Ascending aorta (tissue), 2 donors: ENCODE data around the gene SNX11. TPM values are rescaled to one million over a fixed set of nuclear protein-coding genes. Genes with fewer than 3 reads are reported as not detected.
A peak's percentile ranks its signal among the peaks of the same experiment; 100 is the strongest.

Source experiments
- DNase-seq, 2 donors: peaks; one replicate each; pipeline ENCODE4 v3.0.0-alpha.2; 2019; ENCODE audit warnings: low spot score in 2 of 2
- H3K27ac ChIP-seq, 2 donors: fragments of 200-600 bp; sonication (generic); one replicate each; pipeline ENCODE4 v1.5.1; 2016 to 2017; ENCODE audit warnings: mild to moderate bottlenecking in 1 of 2
- H3K27me3 ChIP-seq: fragments of 200-600 bp; sonication (generic); one replicate; pipeline ENCODE4 v1.5.1; 2017
- H3K36me3 ChIP-seq, 2 donors: fragments of 200-600 bp; sonication (generic); one replicate each; pipeline ENCODE4 v1.5.1; 2016
- H3K4me1 ChIP-seq, 2 donors: fragments of 200-600 bp; sonication (generic); one replicate each; pipeline ENCODE4 v1.5.1; 2016 to 2017; ENCODE audit warnings: mild to moderate bottlenecking in 1 of 2
- H3K4me3 ChIP-seq, 2 donors: fragments of 200-600 bp; sonication (generic); one replicate each; pipeline ENCODE4 v1.5.1; 2016 to 2017; ENCODE audit warnings: mild to moderate bottlenecking in 1 of 2
- H3K9me3 ChIP-seq, 2 donors: fragments of 200-600 bp; sonication (generic); one replicate each; pipeline ENCODE4 v1.5.1; 2016
- CTCF ChIP-seq, 3 experiments: fragments of 200-600 bp in 2 of 3; fragments of 450-650 bp in 1 of 3; sonication (generic) in 2 of 3; IDR thresholded peaks; one replicate each; pipeline ENCODE4 v1.5.1; 2016 to 2019; ENCODE audit warnings: antibody characterized with exemption in 3 of 3, mild to moderate bottlenecking in 1 of 3, moderate library complexity in 1 of 3
- intact Hi-C: fragments of 100-400 bp; cut with DNase I; formaldehyde crosslinking; loops from one replicate; pipeline ENCODE4 v1.15.1; 2023
- total RNA-seq: library from RNA; depleted of rRNA; stranded (reverse); fragments of >200 nt; gene quantifications from one replicate; pipeline ENCODE4 v1.1.0, GENCODE V29; 2016

The SNX11 gene
- total RNA-seq, 1 donor from 2014 or later = 6.6 TPM

GRCh38 chr17:48084932-48085331 lies 22.6 kb upstream of the SNX11 start:
- no peak for DNase-seq
- intact Hi-C loops = no loop called here
- Histone ChIP-seq H3K36me3 (no peaks in the 10 kb centered on the region), H3K27me3 (no peaks in the 10 kb centered on the region), H3K27ac (no peak overlapping the region), H3K4me3 (no peak overlapping the region), H3K9me3 (no peaks in the 10 kb centered on the region), H3K4me1 (peaks cover 0 to 15% of the 10 kb centered on the region in 2 donors)
- TF ChIP-seq CTCF (IDR thresholded peaks at IDR 0.05) = no peak

GRCh38 chr17:48093341-48094045 lies 14.1 kb upstream of the SNX11 start:
- DNase-seq = no peak
- Histone ChIP-seq H3K36me3 (peaks cover 0 to 16% of the 10 kb centered on the region in 2 donors), H3K27me3 (no peaks in the 10 kb centered on the region), H3K4me1 (peaks cover 0 to 3% of the 10 kb centered on the region in 2 donors), H3K27ac (no peak overlapping the region), H3K9me3 (no peaks in the 10 kb centered on the region), H3K4me3 (no peak overlapping the region)
- intact Hi-C loops = no loop called here
- no peak for TF ChIP-seq CTCF (IDR thresholded peaks at IDR 0.05)

- no peak for TF ChIP-seq CTCF (IDR thresholded peaks at IDR 0.05)
- peaks cover 0 to 16% of the 10 kb centered on the region in 2 donors for H3K36me3 ChIP-seq
- DNase-seq = no peak
- H3K27ac ChIP-seq = no peak overlapping the region
- intact Hi-C loops = no loop called here
- H3K9me3 ChIP-seq = no peaks in the 10 kb centered on the region
- H3K4me3 ChIP-seq = no peak overlapping the region
- H3K27me3 ChIP-seq = no peaks in the 10 kb centered on the region
- peaks cover 0 to 14% of the 10 kb centered on the region in 2 donors for H3K4me1 ChIP-seq
Measured at GRCh38 chr17:48095611-48096010, 12.0 kb upstream of the SNX11 start.

- TF ChIP-seq CTCF (IDR thresholded peaks at IDR 0.05) = no peak
- intact Hi-C loops = loop anchor here (2.0 to 10.0 kb wide), 3 partner anchors 51 to 255 kb away; partner anchors contain the start of genes NFE2L1, PNPO and SCRN2
- no peaks in the 10 kb centered on the region for H3K27me3 ChIP-seq
- H3K27ac ChIP-seq = peak overlapping the region; percentile 96 to 98
- peaks cover 0 to 14% of the 10 kb centered on the region in 2 donors for H3K4me1 ChIP-seq
- DNase-seq = peak in 1 of 2 donors; percentile 71
- peaks cover 0 to 3% of the 10 kb centered on the region in 2 donors for H3K36me3 ChIP-seq
- H3K4me3 ChIP-seq = peak overlapping the region; percentile 88 to 94
- no peaks in the 10 kb centered on the region for H3K9me3 ChIP-seq
Measured at GRCh38 chr17:48100160-48100559, 7.4 kb upstream of the SNX11 start.

- no peak for TF ChIP-seq CTCF (IDR thresholded peaks at IDR 0.05)
- Histone ChIP-seq H3K4me3 (peak overlapping the region; percentile 88 to 94), H3K27ac (peak overlapping the region; percentile 96 to 98), H3K9me3 (no peaks in the 10 kb centered on the region), H3K27me3 (no peaks in the 10 kb centered on the region), H3K36me3 (no peaks in the 10 kb centered on the region), H3K4me1 (peaks cover 0 to 14% of the 10 kb centered on the region in 2 donors)
- peak in 1 of 2 donors; percentile 79 for DNase-seq
- intact Hi-C loops = loop anchor here (1.0 to 10.0 kb wide), 4 partner anchors 52 to 256 kb away; partner anchors contain the start of genes NFE2L1, PNPO and SCRN2
Measured at GRCh38 chr17:48100591-48101011, 7.0 kb upstream of the SNX11 start.
